ENCODE data around the gene RPRD1B.

Gene RPRD1B

DNA sequence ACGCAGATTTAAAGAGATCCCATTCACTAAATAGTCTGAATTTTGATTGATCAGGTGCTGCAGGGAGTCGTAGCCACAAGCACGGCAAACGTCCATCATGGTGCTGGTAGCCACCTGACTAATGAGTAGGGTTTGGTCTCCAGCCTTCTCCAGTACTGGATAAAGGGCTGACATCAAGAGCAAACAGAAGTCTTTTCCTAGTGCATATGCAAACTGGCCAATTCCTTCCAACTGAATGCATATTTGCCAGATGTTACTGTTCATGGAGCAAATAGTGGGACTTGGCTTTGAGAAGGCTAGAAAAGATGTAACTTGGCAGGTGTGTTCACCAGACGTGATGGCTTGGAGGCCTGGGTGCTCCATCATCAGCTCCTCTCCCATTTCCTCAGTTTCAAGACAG is 21.9 kb upstream of the RPRD1B start:
- DNase-seq (ENCODE audit: low read depth), result no peak
- TF ChIP-seq, protein P1, sequence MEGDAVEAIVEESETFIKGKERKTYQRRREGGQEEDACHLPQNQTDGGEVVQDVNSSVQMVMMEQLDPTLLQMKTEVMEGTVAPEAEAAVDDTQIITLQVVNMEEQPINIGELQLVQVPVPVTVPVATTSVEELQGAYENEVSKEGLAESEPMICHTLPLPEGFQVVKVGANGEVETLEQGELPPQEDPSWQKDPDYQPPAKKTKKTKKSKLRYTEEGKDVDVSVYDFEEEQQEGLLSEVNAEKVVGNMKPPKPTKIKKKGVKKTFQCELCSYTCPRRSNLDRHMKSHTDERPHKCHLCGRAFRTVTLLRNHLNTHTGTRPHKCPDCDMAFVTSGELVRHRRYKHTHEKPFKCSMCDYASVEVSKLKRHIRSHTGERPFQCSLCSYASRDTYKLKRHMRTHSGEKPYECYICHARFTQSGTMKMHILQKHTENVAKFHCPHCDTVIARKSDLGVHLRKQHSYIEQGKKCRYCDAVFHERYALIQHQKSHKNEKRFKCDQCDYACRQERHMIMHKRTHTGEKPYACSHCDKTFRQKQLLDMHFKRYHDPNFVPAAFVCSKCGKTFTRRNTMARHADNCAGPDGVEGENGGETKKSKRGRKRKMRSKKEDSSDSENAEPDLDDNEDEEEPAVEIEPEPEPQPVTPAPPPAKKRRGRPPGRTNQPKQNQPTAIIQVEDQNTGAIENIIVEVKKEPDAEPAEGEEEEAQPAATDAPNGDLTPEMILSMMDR (IDR thresholded peaks at IDR 0.05; ENCODE audit: insufficient read depth, low read depth, low read length, missing control alignments), result no peak
- H3K4me3 ChIP-seq (ENCODE audit: low read depth, low read length), result no peak overlapping the region

DNA sequence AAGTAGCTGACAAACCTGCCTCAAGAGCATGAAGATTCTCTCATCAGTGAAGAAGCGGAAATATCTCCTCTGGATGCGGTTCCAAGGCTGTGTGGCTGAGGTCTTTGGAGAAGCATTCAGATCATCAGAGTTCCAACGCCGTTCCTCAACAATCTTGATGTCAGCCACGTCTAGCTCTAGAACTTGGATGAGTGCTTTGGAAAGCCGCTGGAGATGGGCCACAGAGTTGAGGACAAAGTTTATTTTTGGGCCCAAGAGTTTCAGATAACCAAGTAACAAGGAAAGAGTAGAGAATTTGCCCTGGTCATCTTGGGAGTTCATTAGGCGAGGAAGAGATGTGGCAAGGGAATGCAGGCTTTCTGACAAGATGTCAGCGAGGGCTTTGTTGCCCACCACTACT is 21.2 kb upstream of the RPRD1B start:
- DNase-seq (ENCODE audit: low read depth), result no peak
- TF ChIP-seq, protein P1 (IDR thresholded peaks at IDR 0.05; ENCODE audit: insufficient read depth, low read depth, low read length, missing control alignments), result no peak
- H3K4me3 ChIP-seq (ENCODE audit: low read depth, low read length), result no peak overlapping the region

DNA sequence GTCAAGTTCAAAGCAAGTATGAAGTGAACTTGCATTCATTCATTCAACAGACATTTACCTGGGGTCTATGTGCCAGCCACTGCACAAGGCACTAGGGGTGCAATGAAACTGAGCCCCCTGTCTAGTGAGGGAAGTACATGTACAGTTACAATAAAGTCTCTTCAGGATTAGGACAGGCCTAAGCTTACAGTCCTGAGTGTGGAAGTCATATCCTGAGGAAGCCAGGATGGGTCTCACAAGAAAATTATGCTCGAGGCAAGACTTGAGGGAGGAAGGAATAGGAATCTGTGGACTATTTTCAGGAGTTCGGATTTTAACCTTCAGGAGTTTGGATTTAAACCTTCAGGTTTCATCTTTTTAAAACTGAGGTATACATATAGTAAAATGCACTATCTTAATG is 19.7 kb upstream of the RPRD1B start:
- no peak overlapping the region for H3K4me3 ChIP-seq (ENCODE audit: low read depth, low read length)
- TF ChIP-seq, protein P1 (IDR thresholded peaks at IDR 0.05; ENCODE audit: insufficient read depth, low read depth, low read length, missing control alignments), result no peak
- no peak for DNase-seq (ENCODE audit: low read depth)

- H3K4me3 ChIP-seq (ENCODE audit: low read depth, low read length), result no peak overlapping the region
- TF ChIP-seq, protein P1 (IDR thresholded peaks at IDR 0.05; ENCODE audit: insufficient read depth, low read depth, low read length, missing control alignments), result no peak
- no peak for DNase-seq (ENCODE audit: low read depth)
Measured at GRCh38 chr20:38017959-38018358, 15.6 kb upstream of the RPRD1B start.

- TF ChIP-seq, protein P1 (IDR thresholded peaks at IDR 0.05; ENCODE audit: insufficient read depth, low read depth, low read length, missing control alignments), result no peak
- DNase-seq (ENCODE audit: low read depth), result no peak
- no peak overlapping the region for H3K4me3 ChIP-seq (ENCODE audit: low read depth, low read length)
Measured at GRCh38 chr20:38018385-38018784, 15.2 kb upstream of the RPRD1B start.

GRCh38 chr20:38021087-38021772 is 12.3 kb upstream of the RPRD1B start:
- no peak for DNase-seq (ENCODE audit: low read depth)
- H3K4me3 ChIP-seq (ENCODE audit: low read depth, low read length), result no peak overlapping the region
- TF ChIP-seq, protein P1 (IDR thresholded peaks at IDR 0.05; ENCODE audit: insufficient read depth, low read depth, low read length, missing control alignments), result no peak

All from GM12865 (cell line).